Gastrocnemius medialis (tissue), 4 donors: Measurements from ENCODE around the gene HUNK.

Experiments
- POLR2A ChIP-seq, 2 donors: fragments of 450-650 bp; IDR thresholded peaks; one replicate each; pipeline ENCODE4 v1.6.1; 2017; ENCODE audit warnings: antibody characterized with exemption in 2 of 2, mild to moderate bottlenecking in 2 of 2, moderate library complexity in 2 of 2
- TF ChIP-seq, protein P1 (sequence below), 5 experiments: fragments of 450-650 bp in 3 of 5; fragments of 200-600 bp in 2 of 5; sonication (generic) in 2 of 5; IDR thresholded peaks in 4 of 5; conservative IDR thresholded peaks in 1 of 5; 1 replicate in 4 of 5; 2 replicates in 1 of 5; pipeline ENCODE4 v1.5.1; 2016 to 2019; ENCODE audit warnings: antibody characterized with exemption in 5 of 5, mild to moderate bottlenecking in 3 of 5, moderate library complexity in 3 of 5

DNA sequence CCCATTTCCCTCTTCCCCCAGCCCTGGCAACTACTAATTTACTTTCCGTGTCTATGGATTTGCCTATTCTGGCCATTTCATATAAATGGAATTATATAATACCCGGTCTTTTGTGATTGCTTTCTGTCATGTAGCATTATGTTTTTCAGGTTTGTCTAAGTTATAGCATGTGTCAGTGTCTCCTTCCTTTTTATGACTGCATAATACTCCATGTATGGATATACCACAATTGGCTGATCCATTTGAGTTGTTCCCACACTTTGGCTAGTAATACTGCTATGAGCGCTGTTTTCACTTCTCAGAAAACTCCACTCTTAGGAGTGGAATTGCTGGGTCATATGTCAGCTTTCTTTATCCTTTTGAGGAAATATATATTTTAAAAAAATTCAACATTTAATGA lies 53.7 kb downstream of the HUNK start:
- TF ChIP-seq, protein P1, sequence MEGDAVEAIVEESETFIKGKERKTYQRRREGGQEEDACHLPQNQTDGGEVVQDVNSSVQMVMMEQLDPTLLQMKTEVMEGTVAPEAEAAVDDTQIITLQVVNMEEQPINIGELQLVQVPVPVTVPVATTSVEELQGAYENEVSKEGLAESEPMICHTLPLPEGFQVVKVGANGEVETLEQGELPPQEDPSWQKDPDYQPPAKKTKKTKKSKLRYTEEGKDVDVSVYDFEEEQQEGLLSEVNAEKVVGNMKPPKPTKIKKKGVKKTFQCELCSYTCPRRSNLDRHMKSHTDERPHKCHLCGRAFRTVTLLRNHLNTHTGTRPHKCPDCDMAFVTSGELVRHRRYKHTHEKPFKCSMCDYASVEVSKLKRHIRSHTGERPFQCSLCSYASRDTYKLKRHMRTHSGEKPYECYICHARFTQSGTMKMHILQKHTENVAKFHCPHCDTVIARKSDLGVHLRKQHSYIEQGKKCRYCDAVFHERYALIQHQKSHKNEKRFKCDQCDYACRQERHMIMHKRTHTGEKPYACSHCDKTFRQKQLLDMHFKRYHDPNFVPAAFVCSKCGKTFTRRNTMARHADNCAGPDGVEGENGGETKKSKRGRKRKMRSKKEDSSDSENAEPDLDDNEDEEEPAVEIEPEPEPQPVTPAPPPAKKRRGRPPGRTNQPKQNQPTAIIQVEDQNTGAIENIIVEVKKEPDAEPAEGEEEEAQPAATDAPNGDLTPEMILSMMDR (IDR thresholded peaks at IDR 0.05 in 4 of 5, conservative IDR thresholded peaks at IDR 0.05 in 1 of 5), result no peak
- TF ChIP-seq POLR2A (IDR thresholded peaks at IDR 0.05), result no peak
